Measurements from ENCODE around the gene SGPP1. TPM values are rescaled to one million over a fixed set of nuclear protein-coding genes. Genes with fewer than 3 reads are reported as not detected.
"Not testable (repeated sequence)": the region's sequence is repeated elsewhere in the genome, so short reads cannot be mapped to it uniquely, and the experiment has no call there.

Gene SGPP1
- total and polyA plus RNA-seq, 2 donors from 2014 or later, result 20.9 to 24.0 TPM

DNA sequence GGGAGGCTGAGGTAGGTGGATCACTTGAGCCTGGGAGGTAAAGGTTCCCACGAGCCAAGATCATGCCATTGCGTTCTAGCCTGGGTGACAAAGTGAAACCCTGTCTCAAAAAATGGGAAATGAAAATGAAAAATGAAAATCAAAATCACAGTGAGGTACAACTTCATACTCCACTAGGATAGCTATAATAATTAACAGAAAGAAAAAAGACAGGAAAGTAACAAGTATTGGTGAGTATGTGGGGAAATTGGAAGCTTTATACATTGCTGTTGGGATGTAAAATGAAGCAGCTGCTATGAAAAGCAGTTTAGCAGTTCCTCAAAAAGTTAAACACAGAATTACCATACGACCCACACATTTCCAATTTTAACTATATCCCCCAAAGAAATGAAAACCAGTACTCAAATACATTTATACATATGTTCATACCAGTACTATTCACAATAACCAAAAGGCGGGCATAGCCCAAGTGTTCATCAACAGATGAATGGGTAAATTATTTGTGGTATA lies 22.2 kb downstream of the SGPP1 start:
- TF ChIP-seq, protein P1, sequence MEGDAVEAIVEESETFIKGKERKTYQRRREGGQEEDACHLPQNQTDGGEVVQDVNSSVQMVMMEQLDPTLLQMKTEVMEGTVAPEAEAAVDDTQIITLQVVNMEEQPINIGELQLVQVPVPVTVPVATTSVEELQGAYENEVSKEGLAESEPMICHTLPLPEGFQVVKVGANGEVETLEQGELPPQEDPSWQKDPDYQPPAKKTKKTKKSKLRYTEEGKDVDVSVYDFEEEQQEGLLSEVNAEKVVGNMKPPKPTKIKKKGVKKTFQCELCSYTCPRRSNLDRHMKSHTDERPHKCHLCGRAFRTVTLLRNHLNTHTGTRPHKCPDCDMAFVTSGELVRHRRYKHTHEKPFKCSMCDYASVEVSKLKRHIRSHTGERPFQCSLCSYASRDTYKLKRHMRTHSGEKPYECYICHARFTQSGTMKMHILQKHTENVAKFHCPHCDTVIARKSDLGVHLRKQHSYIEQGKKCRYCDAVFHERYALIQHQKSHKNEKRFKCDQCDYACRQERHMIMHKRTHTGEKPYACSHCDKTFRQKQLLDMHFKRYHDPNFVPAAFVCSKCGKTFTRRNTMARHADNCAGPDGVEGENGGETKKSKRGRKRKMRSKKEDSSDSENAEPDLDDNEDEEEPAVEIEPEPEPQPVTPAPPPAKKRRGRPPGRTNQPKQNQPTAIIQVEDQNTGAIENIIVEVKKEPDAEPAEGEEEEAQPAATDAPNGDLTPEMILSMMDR (IDR thresholded peaks at IDR 0.05; ENCODE audit: borderline replicate concordance, extremely low read depth, insufficient read depth), result no peak
- Histone ChIP-seq H3K4me1 (ENCODE audit: control insufficient read depth in 2 of 3, insufficient read depth in 2 of 3, low read depth in 1 of 3, low read length in 3 of 3) (no peaks in the 10 kb centered on the region), H3K27me3 (ENCODE audit: control insufficient read depth, insufficient read depth, low read length) (no peaks in the 10 kb centered on the region), H3K27ac (ENCODE audit: low read depth in 2 of 2, low read length in 2 of 2) (no peak overlapping the region), H3K9me3 (ENCODE audit: control insufficient read depth in 2 of 3, insufficient read depth in 1 of 3, low read length in 3 of 3) (no peaks in the 10 kb centered on the region), H3K9ac (ENCODE audit: low read length in 3 of 3) (no peak overlapping the region), H3K36me3 (ENCODE audit: control insufficient read depth in 2 of 3, insufficient read depth in 3 of 3, low read length in 3 of 3) (no peaks in the 10 kb centered on the region), H3K4me3 (ENCODE audit: low read length in 3 of 3) (no peak overlapping the region)
- no peak for FAIRE-seq
- intact Hi-C loops (cut with DNase I), result no loop called here
- DNase-seq, result no peak

DNA sequence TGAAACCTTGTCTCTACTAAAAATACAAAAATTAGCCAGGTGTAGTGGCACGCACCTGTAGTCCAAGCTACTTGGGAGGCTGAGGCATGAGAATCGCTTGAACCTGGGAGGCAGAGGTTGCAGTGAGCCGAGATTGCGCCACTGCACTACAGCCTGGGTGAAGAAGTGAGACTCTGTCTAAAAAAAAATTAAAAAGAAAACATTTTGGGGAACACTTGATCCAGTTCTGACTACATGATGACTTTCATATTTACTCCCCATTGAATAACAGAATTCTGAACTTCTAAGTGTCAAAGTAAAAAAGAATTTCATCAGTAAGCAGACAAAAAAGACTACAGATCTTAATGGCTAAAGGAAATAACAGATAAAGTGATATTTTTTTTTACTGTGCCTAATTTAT lies 25.3 kb downstream of the SGPP1 start:
- H3K9ac ChIP-seq (ENCODE audit: low read length in 3 of 3); H3K4me3 ChIP-seq (ENCODE audit: low read length in 3 of 3); H3K27ac ChIP-seq (ENCODE audit: low read depth in 2 of 2, low read length in 2 of 2); H3K4me1 ChIP-seq (ENCODE audit: control insufficient read depth in 2 of 3, insufficient read depth in 2 of 3, low read depth in 1 of 3, low read length in 3 of 3); intact Hi-C loops (cut with DNase I); H3K9me3 ChIP-seq (ENCODE audit: control insufficient read depth in 2 of 3, insufficient read depth in 1 of 3, low read length in 3 of 3); DNase-seq; FAIRE-seq; H3K36me3 ChIP-seq (ENCODE audit: control insufficient read depth in 2 of 3, insufficient read depth in 3 of 3, low read length in 3 of 3); H3K27me3 ChIP-seq (ENCODE audit: control insufficient read depth, insufficient read depth, low read length): not testable (repeated sequence)

DNA sequence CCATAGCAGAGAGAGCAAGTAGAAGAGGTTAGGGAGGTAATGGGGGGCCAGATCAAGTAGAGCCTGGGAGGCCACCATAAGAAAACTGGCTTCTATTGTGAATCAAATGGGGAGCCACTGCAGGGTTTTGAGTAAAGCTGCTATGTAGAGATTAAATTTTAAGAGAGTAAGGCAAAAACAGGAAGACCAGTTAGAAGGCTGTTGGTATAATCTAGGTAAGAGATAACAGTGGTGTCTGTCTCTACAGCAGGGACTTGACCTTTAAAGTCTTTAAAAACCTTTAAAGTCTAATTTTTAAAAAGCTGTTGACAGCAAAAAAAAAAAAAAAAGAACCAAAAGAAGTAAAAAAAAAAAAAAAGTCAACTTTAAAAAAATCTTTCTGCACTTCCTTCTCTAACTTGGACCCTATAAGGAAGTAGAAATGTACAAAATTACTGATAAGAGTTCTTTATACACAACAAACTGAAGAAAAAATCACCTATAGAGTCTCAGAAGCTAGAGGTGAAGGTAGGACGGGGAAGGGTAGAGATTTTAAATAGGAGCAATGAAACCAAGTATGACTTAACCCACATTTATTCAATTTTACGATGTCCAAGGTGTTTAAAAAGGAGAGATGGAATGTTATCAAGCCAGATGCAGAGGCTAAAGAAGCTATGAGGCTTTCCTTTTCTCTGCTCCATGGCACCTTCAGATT lies 26.1 kb downstream of the SGPP1 start:
- Histone ChIP-seq H3K4me1 (ENCODE audit: control insufficient read depth in 2 of 3, insufficient read depth in 2 of 3, low read depth in 1 of 3, low read length in 3 of 3) (no peaks in the 10 kb centered on the region), H3K4me3 (ENCODE audit: low read length in 3 of 3) (no peak overlapping the region), H3K9me3 (ENCODE audit: control insufficient read depth in 2 of 3, insufficient read depth in 1 of 3, low read length in 3 of 3) (no peaks in the 10 kb centered on the region), H3K27me3 (ENCODE audit: control insufficient read depth, insufficient read depth, low read length) (no peaks in the 10 kb centered on the region), H3K27ac (ENCODE audit: low read depth in 2 of 2, low read length in 2 of 2) (no peak overlapping the region), H3K9ac (ENCODE audit: low read length in 3 of 3) (no peak overlapping the region), H3K36me3 (ENCODE audit: control insufficient read depth in 2 of 3, insufficient read depth in 3 of 3, low read length in 3 of 3) (no peaks in the 10 kb centered on the region)
- intact Hi-C loops (cut with DNase I), result no loop called here
- FAIRE-seq (no peak), DNase-seq (no peak)
- TF ChIP-seq, protein P1 (IDR thresholded peaks at IDR 0.05; ENCODE audit: borderline replicate concordance, extremely low read depth, insufficient read depth), result no peak

DNA sequence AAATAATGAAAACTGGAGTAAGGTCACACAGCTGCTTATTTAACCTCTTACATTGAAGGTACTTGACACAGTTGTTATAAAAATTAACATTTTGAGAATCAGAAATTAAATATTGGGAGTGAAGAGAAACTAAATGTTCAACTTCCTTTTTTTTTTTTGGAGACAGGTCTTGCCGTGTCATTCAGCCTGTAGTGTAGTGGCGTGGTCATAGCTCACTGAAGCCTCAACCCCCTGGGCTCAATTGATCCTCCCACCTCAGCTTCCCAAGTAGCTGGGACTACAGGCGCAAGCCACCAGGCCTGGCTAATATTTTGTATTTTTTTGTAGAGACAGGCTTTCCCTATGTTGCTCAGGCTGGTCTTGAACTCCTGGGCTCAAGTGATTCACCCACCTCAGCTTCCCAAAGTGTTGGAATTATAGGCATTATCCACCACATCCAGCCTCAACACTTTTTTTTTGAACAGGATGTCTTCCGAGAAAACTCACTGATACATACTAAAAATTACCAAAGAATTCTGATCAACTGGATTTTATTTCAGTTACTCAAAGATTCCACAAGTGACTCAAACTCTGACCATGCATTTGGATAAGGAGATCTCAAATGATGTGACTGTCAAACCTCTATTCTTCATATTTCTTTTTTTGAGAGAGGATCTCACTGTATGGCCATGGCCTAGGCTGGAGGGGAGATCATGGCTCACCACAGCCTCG lies 35.4 kb downstream of the SGPP1 start:
- DNase-seq, result no peak
- Histone ChIP-seq H3K27ac (ENCODE audit: low read depth in 2 of 2, low read length in 2 of 2) (no peak overlapping the region), H3K9me3 (ENCODE audit: control insufficient read depth in 2 of 3, insufficient read depth in 1 of 3, low read length in 3 of 3) (no peaks in the 10 kb centered on the region), H3K4me1 (ENCODE audit: control insufficient read depth in 2 of 3, insufficient read depth in 2 of 3, low read depth in 1 of 3, low read length in 3 of 3) (no peaks in the 10 kb centered on the region), H3K36me3 (ENCODE audit: control insufficient read depth in 2 of 3, insufficient read depth in 3 of 3, low read length in 3 of 3) (no peaks in the 10 kb centered on the region), H3K4me3 (ENCODE audit: low read length in 3 of 3) (no peak overlapping the region), H3K9ac (ENCODE audit: low read length in 3 of 3) (no peak overlapping the region), H3K27me3 (ENCODE audit: control insufficient read depth, insufficient read depth, low read length) (no peaks in the 10 kb centered on the region)
- intact Hi-C loops (cut with DNase I), result no loop called here
- TF ChIP-seq, protein P1 (IDR thresholded peaks at IDR 0.05; ENCODE audit: borderline replicate concordance, extremely low read depth, insufficient read depth), result no peak
- no peak for FAIRE-seq
